Ishikawa (cell line): ENCODE data around the gene CACFD1.

Source experiments
- CEBPB ChIP-seq: IDR thresholded peaks from 2 replicates; pipeline ENCODE4 v1.6.1; 2012
- CREB1 ChIP-seq: IDR thresholded peaks from 2 replicates; pipeline ENCODE4 v1.6.1; 2012; ENCODE audit warnings: low read depth
- EGR1 ChIP-seq: IDR thresholded peaks from 2 replicates; pipeline ENCODE4 v1.6.1; 2012
- EP300 ChIP-seq: IDR thresholded peaks from 2 replicates; pipeline ENCODE4 v1.6.1; 2012; ENCODE audit warnings: borderline replicate concordance
- FOXM1 ChIP-seq: IDR thresholded peaks from 2 replicates; pipeline ENCODE4 v1.6.1; 2012; ENCODE audit warnings: low read depth, borderline replicate concordance
- MAX ChIP-seq: IDR thresholded peaks from 2 replicates; pipeline ENCODE4 v1.6.1; 2012
- NFIC ChIP-seq: IDR thresholded peaks from 2 replicates; pipeline ENCODE4 v1.6.1; 2012
- RAD21 ChIP-seq: IDR thresholded peaks from 2 replicates; pipeline ENCODE4 v1.6.1; 2012; ENCODE audit warnings: low read depth
- REST ChIP-seq: IDR thresholded peaks from 2 replicates; pipeline ENCODE4 v1.6.1; 2012; ENCODE audit warnings: low read depth, mild to moderate bottlenecking
- TAF1 ChIP-seq: IDR thresholded peaks from 2 replicates; pipeline ENCODE4 v1.6.1; 2012; ENCODE audit warnings: low read depth, mild to moderate bottlenecking
- TCF12 ChIP-seq: IDR thresholded peaks from 2 replicates; pipeline ENCODE4 v1.6.1; 2012; ENCODE audit warnings: low read depth
- TEAD4 ChIP-seq: IDR thresholded peaks from 2 replicates; pipeline ENCODE4 v1.6.1; 2012
- USF1 ChIP-seq: IDR thresholded peaks from 2 replicates; pipeline ENCODE4 v1.6.1; 2012
- YY1 ChIP-seq: IDR thresholded peaks from 2 replicates; pipeline ENCODE4 v1.6.1; 2012; ENCODE audit warnings: low read depth
- ZBTB7A ChIP-seq: IDR thresholded peaks from 2 replicates; pipeline ENCODE4 v1.6.1; 2012; ENCODE audit warnings: low read depth

Gene CACFD1

DNA sequence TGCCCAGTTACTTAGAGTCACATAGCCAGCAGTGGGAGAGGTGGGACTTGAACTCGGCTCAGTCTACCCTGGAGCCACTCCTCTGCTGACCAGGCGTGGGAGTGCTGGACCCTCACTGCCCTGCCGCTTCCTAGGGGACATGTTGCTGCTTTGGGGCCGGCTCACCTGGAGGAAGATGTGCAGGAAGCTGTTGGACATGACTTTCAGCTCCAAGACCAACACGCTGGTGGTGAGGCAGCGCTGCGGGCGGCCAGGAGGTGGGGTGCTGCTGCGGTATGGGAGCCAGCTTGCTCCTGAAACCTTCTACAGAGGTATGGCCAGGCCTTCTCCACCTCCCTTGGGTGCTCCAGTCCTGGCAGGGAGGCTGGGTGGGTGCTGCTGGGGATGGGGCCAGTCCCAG, 3.4 kb upstream of the CACFD1 start:
- TF ChIP-seq TAF1 (no peak), YY1 (no peak), CREB1 (no peak), TCF12 (no peak), EP300 (no peak), ZBTB7A (no peak), TEAD4 (no peak), USF1 (no peak), NFIC (no peak), RAD21 (no peak)

GRCh38 chr9:133457233-133457632, 2.5 kb upstream of the CACFD1 start:
- TF ChIP-seq USF1 (no peak), TEAD4 (no peak), TAF1 (no peak), YY1 (no peak), EGR1 (no peak), ZBTB7A (no peak), FOXM1 (no peak), MAX (no peak)

DNA sequence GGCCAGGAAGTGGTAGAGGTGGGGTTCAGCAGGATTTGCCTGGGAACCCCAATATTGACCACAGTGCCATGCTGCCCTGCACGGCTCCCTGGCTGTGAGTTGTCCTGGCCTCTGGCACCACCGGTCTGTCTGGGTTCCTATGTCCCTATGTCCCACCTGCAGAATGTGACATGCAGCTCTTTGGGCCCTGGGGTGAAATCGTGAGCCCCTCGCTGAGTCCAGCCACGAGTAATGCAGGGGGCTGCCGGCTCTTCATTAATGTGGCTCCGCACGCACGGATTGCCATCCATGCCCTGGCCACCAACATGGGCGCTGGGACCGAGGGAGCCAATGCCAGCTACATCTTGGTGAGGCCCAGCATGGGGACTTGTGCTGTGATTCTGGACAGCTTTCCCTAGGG, 2.0 kb upstream of the CACFD1 start:
- no peak for TF ChIP-seq TEAD4
- TF ChIP-seq REST: no peak
- TF ChIP-seq USF1: no peak

DNA sequence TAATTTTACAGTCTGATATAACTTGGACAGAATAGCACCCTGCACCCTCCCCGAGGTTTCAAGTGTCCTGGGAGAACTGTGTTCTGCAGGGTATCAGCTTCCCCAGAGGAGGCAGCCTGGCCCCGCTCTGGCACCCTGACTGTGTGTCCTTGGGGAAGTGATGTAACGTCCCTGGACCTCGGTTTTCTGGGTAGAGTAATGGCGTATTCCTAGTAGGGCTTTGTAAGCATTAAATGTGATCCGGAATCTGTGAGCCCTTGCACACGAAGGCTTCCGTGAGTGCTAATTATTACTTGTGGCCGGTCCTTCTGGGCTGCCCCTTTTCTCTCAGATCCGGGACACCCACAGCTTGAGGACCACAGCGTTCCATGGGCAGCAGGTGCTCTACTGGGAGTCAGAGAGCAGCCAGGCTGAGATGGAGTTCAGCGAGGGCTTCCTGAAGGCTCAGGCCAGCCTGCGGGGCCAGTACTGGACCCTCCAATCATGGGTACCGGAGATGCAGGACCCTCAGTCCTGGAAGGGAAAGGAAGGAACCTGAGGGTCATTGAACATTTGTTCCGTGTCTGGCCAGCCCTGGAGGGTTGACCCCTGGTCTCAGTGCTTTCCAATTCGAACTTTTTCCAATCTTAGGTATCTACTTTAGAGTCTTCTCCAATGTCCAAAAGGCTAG, 1.0 kb upstream of the CACFD1 start:
- TF ChIP-seq USF1 (no peak), TCF12 (no peak), CREB1 (no peak), MAX (no peak), CEBPB (no peak), TAF1 (no peak), ZBTB7A (no peak), RAD21 (no peak), EGR1 (no peak), REST (no peak), FOXM1 (no peak), NFIC (no peak), TEAD4 (no peak), EP300 (no peak), YY1 (no peak)

GRCh38 chr9:133460405-133461175, 812 bp downstream of the CACFD1 start:
- TF ChIP-seq FOXM1 (no peak), NFIC (peak; percentile 76), EGR1 (peak; percentile 31), MAX (peak; percentile 71), USF1 (peak; percentile 85)
